BLaER1 (cell line): ENCODE results near the gene GARIN5B.
"Not testable (repeated sequence)": the region's sequence is repeated elsewhere in the genome, so short reads cannot be mapped to it uniquely, and the experiment has no call there.

ENCODE experiments used
- H3K27ac ChIP-seq: shearing (Covaris generic); formaldehyde crosslinking; 2 replicates; pipeline ENCODE4 v1.8.1; 2022
- H3K27me3 ChIP-seq: shearing (Covaris generic); formaldehyde crosslinking; 2 replicates; pipeline ENCODE4 v1.8.1; 2022
- H3K36me3 ChIP-seq: shearing (Covaris generic); formaldehyde crosslinking; 2 replicates; pipeline ENCODE4 v1.8.1; 2022
- H3K4me1 ChIP-seq: shearing (Covaris generic); formaldehyde crosslinking; 2 replicates; pipeline ENCODE4 v1.8.1; 2022
- H3K4me2 ChIP-seq: shearing (Covaris generic); formaldehyde crosslinking; 2 replicates; pipeline ENCODE4 v1.8.1; 2022
- H3K4me3 ChIP-seq: shearing (Covaris generic); formaldehyde crosslinking; 2 replicates; pipeline ENCODE4 v1.8.1; 2022
- H3K9ac ChIP-seq: shearing (Covaris generic); formaldehyde crosslinking; 2 replicates; pipeline ENCODE4 v1.8.1; 2022
- H3K9me3 ChIP-seq: shearing (Covaris generic); formaldehyde crosslinking; 2 replicates; pipeline ENCODE4 v1.8.1; 2022
- H4K20me1 ChIP-seq: shearing (Covaris generic); formaldehyde crosslinking; 2 replicates; pipeline ENCODE4 v1.8.1; 2022
- Cebpa-rat ChIP-seq: shearing (Covaris generic); IDR thresholded peaks from 2 replicates; pipeline ENCODE4 v1.8.1; 2022

GARIN5B gene

DNA sequence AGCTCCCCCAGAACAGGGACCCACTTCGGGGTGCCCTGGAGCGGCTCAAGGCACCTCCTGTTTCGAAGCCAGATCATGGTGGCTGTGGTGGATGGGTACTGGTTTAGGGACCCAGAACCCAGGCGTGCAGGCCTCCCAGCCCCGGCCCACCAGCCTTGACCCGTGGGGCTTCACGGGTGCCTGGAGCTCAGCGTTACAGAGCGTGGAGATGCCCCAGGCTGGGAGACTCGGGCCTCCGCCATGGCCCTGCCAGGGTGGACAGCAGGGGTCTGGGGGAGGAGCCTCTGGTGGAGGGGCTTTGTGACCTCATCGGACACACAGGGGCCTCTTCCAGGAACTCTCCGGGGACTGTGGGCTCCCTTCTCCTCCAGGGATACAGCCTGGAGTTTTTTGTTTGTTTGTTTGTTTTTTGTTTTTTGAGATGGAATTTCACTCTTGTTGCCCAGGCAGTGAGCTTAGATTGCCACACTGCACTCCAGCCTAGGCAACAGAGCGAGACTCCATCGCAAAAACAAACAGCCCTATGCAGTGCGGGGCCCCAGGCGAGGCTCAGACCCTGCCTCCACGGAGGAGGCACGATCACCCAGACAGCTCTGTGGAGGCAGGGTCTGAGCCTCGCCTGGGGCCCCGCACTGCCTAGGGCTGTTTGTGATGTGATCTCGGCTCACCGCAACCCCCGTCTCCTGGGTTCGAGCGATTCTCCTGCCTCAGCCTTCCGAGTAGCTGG is at the start of gene GARIN5B:
TSS of gene GARIN5B (minus strand) at position 271 of the 727 bp plus-strand sequence. CDS start at position 77, 194 bp downstream.
- H3K4me1 ChIP-seq, result 0 out of 2 replicates have a peak, but pooled peaks cover 4% of the 10 kb centered on the region
- H3K27me3 ChIP-seq, result peaks cover 16% of the 10 kb centered on the region
- H3K9me3 ChIP-seq, result no peaks in the 10 kb centered on the region
- no peak within 1 kb of the TSS for H3K27ac ChIP-seq
- H3K4me2 ChIP-seq, result no peak within 1 kb of the TSS
- 0 out of 2 replicates have a peak, but pooled peaks cover under 1% of the 10 kb centered on the region for H4K20me1 ChIP-seq
- no peaks in the 10 kb centered on the region for H3K36me3 ChIP-seq
- no peak within 1 kb of the TSS for H3K4me3 ChIP-seq
- no peak for TF ChIP-seq Cebpa-rat
- no peak within 1 kb of the TSS for H3K9ac ChIP-seq

DNA sequence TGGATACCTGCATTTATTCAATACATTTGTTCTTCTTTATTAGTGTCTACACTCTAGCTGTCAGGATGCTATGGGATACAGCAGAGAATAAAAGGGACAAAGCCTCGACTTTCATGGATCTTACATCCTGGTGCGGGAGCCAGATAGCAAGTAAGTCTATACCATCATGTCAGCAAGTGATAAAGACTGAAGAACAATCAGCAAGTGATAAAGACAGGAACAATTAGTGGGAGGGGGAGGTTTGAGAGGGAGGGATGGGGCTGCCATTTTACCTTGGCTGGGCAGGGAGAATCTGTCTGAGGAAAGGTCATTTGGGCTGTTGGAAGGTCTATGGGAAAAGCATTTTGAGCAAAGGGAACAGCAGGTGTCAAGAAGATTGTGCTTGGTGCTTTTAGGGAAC is 47.1 kb upstream of the GARIN5B start:
- H3K27me3 ChIP-seq, result no peaks in the 10 kb centered on the region
- H4K20me1 ChIP-seq, result peaks cover 23% of the 10 kb centered on the region
- H3K4me2 ChIP-seq, result no peak overlapping the region
- H3K4me3 ChIP-seq, result no peak overlapping the region
- peaks cover 25% of the 10 kb centered on the region for H3K9me3 ChIP-seq
- no peak overlapping the region for H3K9ac ChIP-seq
- no peak overlapping the region for H3K27ac ChIP-seq
- no peak for TF ChIP-seq Cebpa-rat
- H3K36me3 ChIP-seq, result peaks cover 16% of the 10 kb centered on the region
- H3K4me1 ChIP-seq, result peaks cover 24% of the 10 kb centered on the region

DNA sequence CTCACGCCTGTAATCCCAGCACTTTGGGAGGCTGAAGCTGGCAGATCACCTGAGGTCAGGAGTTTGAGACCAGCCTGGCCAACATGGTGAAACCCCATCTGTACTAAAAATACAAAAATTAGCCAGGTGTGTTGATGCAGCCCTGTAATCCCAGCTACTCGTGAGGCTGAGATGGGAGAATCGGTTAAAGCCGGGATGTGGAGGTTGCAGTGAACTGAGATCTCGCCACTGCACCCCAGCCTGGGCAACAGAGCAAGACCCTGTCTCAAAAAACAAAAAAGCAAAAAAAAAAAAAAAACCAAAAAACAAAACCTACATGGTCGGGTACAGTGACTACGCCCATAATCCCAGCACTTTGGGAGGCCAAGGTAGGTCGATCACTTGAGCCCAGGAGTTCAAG is 46.1 kb upstream of the GARIN5B start:
- H3K27me3 ChIP-seq, H3K4me3 ChIP-seq, H3K4me2 ChIP-seq, H3K9ac ChIP-seq: not testable (repeated sequence)
- H3K27ac ChIP-seq, result peak overlapping the region; percentile 98; the same call in 1 of the 2 replicates
- H3K36me3 ChIP-seq, result peaks cover 26% of the 10 kb centered on the region
- peaks cover 25% of the 10 kb centered on the region for H3K9me3 ChIP-seq
- H3K4me1 ChIP-seq, result peaks cover 33% of the 10 kb centered on the region
- peaks cover 33% of the 10 kb centered on the region for H4K20me1 ChIP-seq

DNA sequence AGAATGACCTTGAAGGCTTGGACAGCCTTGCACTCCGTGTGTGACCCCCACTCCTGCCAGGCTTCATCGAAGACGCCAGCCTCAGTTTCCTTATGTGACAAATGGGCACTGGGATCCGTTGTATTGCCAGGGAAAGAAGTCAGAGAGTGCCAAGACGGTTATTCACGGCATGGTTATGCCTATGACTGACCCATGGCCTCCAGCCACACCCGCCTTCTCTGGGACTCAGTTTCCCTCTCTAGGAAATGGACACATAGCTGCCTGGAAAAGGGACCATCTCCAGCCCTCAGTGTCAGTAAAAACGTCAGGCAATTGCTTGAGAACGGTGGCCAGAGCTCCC is 45.4 kb upstream of the GARIN5B start:
- peaks cover 40% of the 10 kb centered on the region for H4K20me1 ChIP-seq
- peak overlapping the region; percentile 72; the same call in 1 of the 2 replicates for H3K9ac ChIP-seq
- H3K27me3 ChIP-seq, result no peaks in the 10 kb centered on the region
- H3K4me2 ChIP-seq, result peak overlapping the region; percentile 82
- H3K36me3 ChIP-seq, result peaks cover 33% of the 10 kb centered on the region
- peak overlapping the region; percentile 98 for H3K27ac ChIP-seq
- peaks cover 40% of the 10 kb centered on the region for H3K4me1 ChIP-seq
- TF ChIP-seq Cebpa-rat, result no peak
- peaks cover 25% of the 10 kb centered on the region for H3K9me3 ChIP-seq
- H3K4me3 ChIP-seq, result peak overlapping the region; percentile 58

DNA sequence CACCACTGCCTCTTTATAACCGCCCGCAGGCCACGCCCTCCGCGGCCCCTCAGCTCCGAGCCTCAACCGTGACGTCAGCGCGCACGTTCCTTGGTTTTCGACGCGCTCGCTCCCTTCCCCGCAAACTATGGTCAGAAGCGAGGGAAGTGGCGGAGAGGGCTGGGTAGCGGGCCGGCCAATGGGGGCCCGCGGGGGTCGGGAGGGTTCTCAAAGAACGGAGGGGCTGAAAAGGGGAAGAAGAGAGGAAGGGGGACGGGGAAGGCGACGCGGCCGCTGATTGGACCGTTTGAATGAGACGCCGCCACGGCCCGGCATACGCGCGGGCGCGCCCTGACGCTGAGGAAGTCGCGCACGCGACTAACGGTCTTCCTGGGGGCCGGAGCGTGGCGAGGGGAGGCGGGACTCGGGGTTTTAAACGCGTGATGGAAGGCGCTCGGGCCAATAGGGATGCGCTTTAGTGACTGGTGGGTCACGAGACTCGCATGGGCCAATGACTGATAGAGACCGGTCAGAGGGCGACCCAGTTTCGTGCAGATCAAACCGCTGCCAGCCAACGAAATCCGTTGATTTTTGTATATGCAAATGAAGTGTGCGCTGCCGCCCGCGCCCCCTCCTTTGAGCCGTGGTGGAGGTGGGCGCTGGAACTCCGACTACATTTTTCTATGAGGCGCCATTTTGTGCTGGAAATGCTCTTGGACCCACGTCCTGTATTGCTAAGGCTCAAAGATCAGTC is 44.9 kb upstream of the GARIN5B start:
- Histone ChIP-seq H3K36me3 (peaks cover 38% of the 10 kb centered on the region), H3K9ac (peak overlapping the region; percentile 99), H3K4me1 (peaks cover 45% of the 10 kb centered on the region), H3K4me2 (peak overlapping the region; percentile 97), H3K27me3 (no peaks in the 10 kb centered on the region), H3K27ac (peak overlapping the region; percentile 98), H4K20me1 (peaks cover 45% of the 10 kb centered on the region), H3K4me3 (peak overlapping the region; percentile 99), H3K9me3 (peaks cover 25% of the 10 kb centered on the region)
- TF ChIP-seq Cebpa-rat, result no peak

DNA sequence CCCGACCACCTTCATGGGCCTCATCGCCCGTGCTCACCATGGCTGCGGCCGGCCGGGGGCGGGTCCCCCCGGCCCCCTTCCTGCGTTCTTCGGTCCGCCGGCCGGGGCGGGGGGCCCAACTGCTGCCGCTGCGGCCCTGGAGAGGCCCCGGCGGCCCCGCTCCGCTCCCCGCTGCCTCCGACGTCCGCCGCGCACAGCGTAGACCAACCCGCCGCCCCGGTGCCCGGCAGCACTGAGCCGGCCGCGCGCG is 44.4 kb upstream of the GARIN5B start, which contains the start of gene UBE2S:
TSS of gene UBE2S (minus strand) at position 239 of the 250 bp plus-strand sequence. CDS start at position 40, 199 bp downstream.
- Histone ChIP-seq H3K36me3 (peaks cover 43% of the 10 kb centered on the region), H3K27ac (peak within 1 kb of the TSS; percentile 98), H3K4me3 (peak within 1 kb of the TSS; percentile 99), H3K9me3 (peaks cover 25% of the 10 kb centered on the region), H3K4me2 (peak within 1 kb of the TSS; percentile 97), H3K4me1 (peaks cover 50% of the 10 kb centered on the region), H3K9ac (peak within 1 kb of the TSS; percentile 99), H4K20me1 (peaks cover 50% of the 10 kb centered on the region)
- not testable (repeated sequence) for H3K27me3 ChIP-seq

DNA sequence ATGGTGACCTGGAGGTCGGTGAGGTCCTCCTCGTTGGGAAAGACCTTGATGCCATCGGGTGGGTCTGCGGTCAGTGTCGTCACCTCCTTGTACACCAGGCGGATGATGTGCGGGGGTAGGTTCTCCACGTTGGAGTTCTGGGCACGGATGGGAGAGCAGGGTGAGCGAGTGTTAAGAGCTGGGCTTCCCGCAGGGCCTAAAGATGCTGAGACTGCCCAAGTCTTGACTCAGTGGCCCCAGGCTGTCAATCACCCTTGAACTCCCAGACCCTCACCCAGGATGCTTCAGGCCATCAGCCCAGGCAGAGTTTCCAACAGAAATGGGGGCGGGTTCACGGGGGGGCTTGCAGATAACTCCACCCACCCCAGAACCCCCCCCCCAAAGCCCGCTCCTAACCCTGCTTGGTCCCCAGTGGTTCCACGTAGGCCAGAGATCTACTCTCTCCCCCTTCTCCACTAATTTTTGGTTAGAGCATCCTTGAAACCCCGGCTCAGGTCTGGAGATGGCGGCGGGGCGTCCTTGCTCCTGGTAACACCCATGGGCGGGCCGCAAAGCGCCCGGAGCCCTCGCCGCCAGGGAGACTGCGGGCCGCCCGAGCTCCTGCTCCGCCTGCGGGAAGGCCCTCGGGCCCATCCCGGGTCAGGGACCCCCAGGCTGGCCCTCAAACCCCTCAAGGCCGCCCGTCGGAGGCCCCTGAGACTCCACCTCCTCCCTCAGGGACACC is 43.9 kb upstream of the GARIN5B start:
- no peak for TF ChIP-seq Cebpa-rat
- peak overlapping the region; percentile 99 for H3K9ac ChIP-seq
- H3K27me3 ChIP-seq, result no peaks in the 10 kb centered on the region
- H3K4me2 ChIP-seq, result peak overlapping the region; percentile 97
- peaks cover 55% of the 10 kb centered on the region for H3K4me1 ChIP-seq
- peaks cover 48% of the 10 kb centered on the region for H3K36me3 ChIP-seq
- peaks cover 25% of the 10 kb centered on the region for H3K9me3 ChIP-seq
- H3K4me3 ChIP-seq, result peak overlapping the region; percentile 99
- H4K20me1 ChIP-seq, result peaks cover 55% of the 10 kb centered on the region
- H3K27ac ChIP-seq, result peak overlapping the region; percentile 98

DNA sequence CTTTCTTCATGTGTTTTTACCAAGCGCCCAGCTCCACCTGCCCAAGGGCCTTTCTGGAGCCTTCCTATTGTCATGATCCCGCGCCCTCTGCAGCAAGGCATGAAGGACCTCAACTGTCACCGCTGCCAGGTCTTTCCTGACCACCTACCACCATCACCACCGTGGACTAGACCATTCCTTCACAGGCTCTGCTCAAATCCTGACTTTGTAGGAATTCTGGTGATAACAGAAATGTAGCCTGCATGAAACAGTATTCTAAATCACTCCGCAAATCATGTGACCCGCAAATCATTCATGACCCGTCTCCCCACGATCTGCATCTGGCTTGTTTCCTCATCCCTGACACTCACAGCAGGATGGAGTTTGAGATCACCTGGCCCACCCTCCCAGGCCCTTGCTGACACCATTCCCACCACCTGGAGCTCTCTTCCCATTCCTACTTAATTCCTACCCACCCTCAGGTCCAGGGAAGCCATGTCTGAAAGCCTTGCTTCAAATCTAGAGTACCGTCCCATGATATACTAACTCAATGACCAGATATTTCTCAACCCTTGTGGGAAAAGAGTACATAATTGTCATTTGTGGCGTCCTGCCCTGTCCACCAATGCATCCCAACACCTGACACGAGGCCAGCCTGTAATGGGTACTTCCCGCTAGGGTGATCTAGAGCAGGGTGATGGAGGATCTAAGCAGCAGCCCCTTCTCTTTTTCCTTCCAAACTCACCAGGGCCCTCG is 43.2 kb upstream of the GARIN5B start:
- Histone ChIP-seq H3K9me3 (peaks cover 25% of the 10 kb centered on the region), H3K4me2 (peak overlapping the region; percentile 97), H3K9ac (peak overlapping the region; percentile 99), H3K4me1 (peaks cover 57% of the 10 kb centered on the region), H3K27ac (peak overlapping the region; percentile 98), H3K4me3 (peak overlapping the region; percentile 99), H3K27me3 (no peaks in the 10 kb centered on the region), H4K20me1 (peaks cover 62% of the 10 kb centered on the region), H3K36me3 (peaks cover 55% of the 10 kb centered on the region)
- TF ChIP-seq Cebpa-rat, result no peak

DNA sequence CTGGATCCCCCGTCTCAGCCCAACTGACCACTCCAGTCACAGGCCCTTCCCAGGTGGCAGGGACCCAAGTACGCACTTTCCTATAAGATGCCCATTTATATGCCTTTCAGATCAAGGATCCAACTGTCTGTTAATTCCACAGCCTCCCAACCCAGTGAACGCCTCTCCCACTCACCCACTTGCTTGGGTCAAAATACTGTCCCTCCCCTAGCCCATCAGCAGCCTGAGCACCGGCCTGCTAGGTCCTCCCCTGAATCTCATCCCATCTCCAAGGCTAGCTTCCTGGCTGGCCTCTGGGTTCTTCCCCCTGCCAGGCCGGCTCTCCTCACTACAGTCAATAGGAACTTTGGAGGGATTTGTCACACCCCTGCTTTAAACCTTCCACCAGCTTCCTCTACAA is 42.6 kb upstream of the GARIN5B start:
- peaks cover 61% of the 10 kb centered on the region for H3K36me3 ChIP-seq
- peak overlapping the region; percentile 97 for H3K4me2 ChIP-seq
- H3K27ac ChIP-seq, result no peak overlapping the region
- TF ChIP-seq Cebpa-rat, result no peak
- H3K9ac ChIP-seq, result peak overlapping the region; percentile 99
- peaks cover 57% of the 10 kb centered on the region for H3K4me1 ChIP-seq
- no peaks in the 10 kb centered on the region for H3K27me3 ChIP-seq
- peak overlapping the region; percentile 99 for H3K4me3 ChIP-seq
- H4K20me1 ChIP-seq, result peaks cover 69% of the 10 kb centered on the region
- H3K9me3 ChIP-seq, result peaks cover 21% of the 10 kb centered on the region
